ACC112 (cell line): ENCODE measurements around the gene SGF29.
"Not testable (repeated sequence)": the region's sequence is repeated elsewhere in the genome, so short reads cannot be mapped to it uniquely, and the experiment has no call there.

ENCODE experiments used
- H2AFZ ChIP-seq: fragments of 200-600 bp; sonication (generic); one replicate; pipeline ENCODE4 v1.6.0; 2017; ENCODE audit warnings: antibody characterized with exemption, low read length; ENCODE audit not compliant: unreplicated experiment
- H3K27ac ChIP-seq: fragments of 200-600 bp; sonication (generic); 2 replicates; pipeline ENCODE4 v1.5.1; 2014; ENCODE audit warnings: low read depth, mild to moderate bottlenecking, antibody characterized with exemption, low read length, moderate library complexity
- H3K27me3 ChIP-seq: fragments of 200-600 bp; sonication (generic); 2 replicates; pipeline ENCODE4 v1.6.1; 2014; ENCODE audit warnings: mild to moderate bottlenecking, antibody characterized with exemption, low read length, moderate library complexity, mixed read lengths; ENCODE audit not compliant: insufficient read depth
- H3K36me3 ChIP-seq: fragments of 200-600 bp; sonication (generic); 2 replicates; pipeline ENCODE4 v1.6.1; 2016; ENCODE audit warnings: mild to moderate bottlenecking, antibody characterized with exemption, low read length, moderate library complexity, mixed read lengths; ENCODE audit not compliant: insufficient read depth
- H3K4me1 ChIP-seq: fragments of 200-600 bp; sonication (generic); one replicate; pipeline ENCODE4 v1.6.1; 2016; ENCODE audit warnings: low read length, mixed read lengths; ENCODE audit not compliant: insufficient read depth, unreplicated experiment, control insufficient read depth
- H3K4me3 ChIP-seq: fragments of 200-600 bp; sonication (generic); 2 replicates; pipeline ENCODE4 v1.5.1; 2014; ENCODE audit warnings: mild to moderate bottlenecking, low read depth, low read length
- H3K79me2 ChIP-seq: fragments of 200-600 bp; sonication (generic); one replicate; pipeline ENCODE4 v1.6.0; 2016; ENCODE audit warnings: low read length; ENCODE audit not compliant: control insufficient read depth, unreplicated experiment, insufficient read depth

SGF29 gene

GRCh38 chr16:28534542-28535373, 19.0 kb upstream of the SGF29 start:
- no peak overlapping the region for H3K27ac ChIP-seq
- no peaks in the 10 kb centered on the region for H3K27me3 ChIP-seq
- H3K79me2 ChIP-seq, result peaks cover 16% of the 10 kb centered on the region
- peaks cover 5% of the 10 kb centered on the region; the same call in 1 of the 2 replicates for H3K36me3 ChIP-seq
- peaks cover 18% of the 10 kb centered on the region for H3K4me1 ChIP-seq
- no peak overlapping the region for H3K4me3 ChIP-seq
- no peak overlapping the region for H2AFZ ChIP-seq

GRCh38 chr16:28537076-28537475, 16.6 kb upstream of the SGF29 start:
- H3K27ac ChIP-seq, result no peak overlapping the region
- peak overlapping the region; percentile 77 for H3K4me3 ChIP-seq
- no peak overlapping the region for H2AFZ ChIP-seq
- peaks cover 16% of the 10 kb centered on the region for H3K79me2 ChIP-seq
- H3K4me1 ChIP-seq, result peaks cover 18% of the 10 kb centered on the region
- peaks cover 5% of the 10 kb centered on the region; the same call in 1 of the 2 replicates for H3K36me3 ChIP-seq
- no peaks in the 10 kb centered on the region for H3K27me3 ChIP-seq

- peaks cover 18% of the 10 kb centered on the region for H3K4me1 ChIP-seq
- peak overlapping the region; percentile 77 for H3K4me3 ChIP-seq
- peaks cover 5% of the 10 kb centered on the region; the same call in 1 of the 2 replicates for H3K36me3 ChIP-seq
- H3K27me3 ChIP-seq, result no peaks in the 10 kb centered on the region
- H3K27ac ChIP-seq, result peak overlapping the region; percentile 43
- peak overlapping the region; percentile 44 for H2AFZ ChIP-seq
- peaks cover 16% of the 10 kb centered on the region for H3K79me2 ChIP-seq
These were observed 15.6 kb upstream of the SGF29 start for GRCh38 chr16:28537964-28538732.

- Histone ChIP-seq H3K27me3 (no peaks in the 10 kb centered on the region), H3K4me3 (peak within 1 kb of the TSS; percentile 77)
These were observed 14.8 kb upstream of the SGF29 start, which contains the start of gene NUPR1 for GRCh38 chr16:28538733-28539596. TSS of gene NUPR1 (minus strand) at chr16:28538974. CDS start at chr16:28538907, 67 bp downstream.

GRCh38 chr16:28540346-28540745, 13.4 kb upstream of the SGF29 start:
- no peak overlapping the region for H2AFZ ChIP-seq
- H3K79me2 ChIP-seq, result peaks cover 16% of the 10 kb centered on the region
- no peak overlapping the region for H3K27ac ChIP-seq
- H3K4me1 ChIP-seq, result peaks cover 18% of the 10 kb centered on the region
- H3K4me3 ChIP-seq, result no peak overlapping the region
- no peaks in the 10 kb centered on the region for H3K36me3 ChIP-seq
- no peaks in the 10 kb centered on the region for H3K27me3 ChIP-seq

More at GRCh38 chr16:28538733-28539596, 14.8 kb upstream of the SGF29 start, which contains the start of gene NUPR1:
- Histone ChIP-seq H3K4me1 (peaks cover 18% of the 10 kb centered on the region), H3K27ac (peak within 1 kb of the TSS; percentile 43), H2AFZ (peak within 1 kb of the TSS; percentile 44), H3K79me2 (peaks cover 16% of the 10 kb centered on the region), H3K36me3 (peaks cover 5% of the 10 kb centered on the region; the same call in 1 of the 2 replicates)

GRCh38 chr16:28542646-28543045, 11.1 kb upstream of the SGF29 start:
- Histone ChIP-seq H3K79me2 (peaks cover 9% of the 10 kb centered on the region), H3K4me3 (no peak overlapping the region), H2AFZ (no peak overlapping the region), H3K27me3 (no peaks in the 10 kb centered on the region), H3K27ac (no peak overlapping the region), H3K4me1 (peaks cover 11% of the 10 kb centered on the region), H3K36me3 (no peaks in the 10 kb centered on the region)

GRCh38 chr16:28543072-28543471, 10.6 kb upstream of the SGF29 start:
- H3K36me3 ChIP-seq, result no peaks in the 10 kb centered on the region
- H3K27ac ChIP-seq, result no peak overlapping the region
- H2AFZ ChIP-seq, result no peak overlapping the region

GRCh38 chr16:28544998-28545397, 8.7 kb upstream of the SGF29 start:
- Histone ChIP-seq H3K4me3 (no peak overlapping the region), H3K27me3 (no peaks in the 10 kb centered on the region), H2AFZ (no peak overlapping the region), H3K79me2 (no peaks in the 10 kb centered on the region), H3K4me1 (no peaks in the 10 kb centered on the region), H3K27ac (no peak overlapping the region), H3K36me3 (no peaks in the 10 kb centered on the region)

More at GRCh38 chr16:28543072-28543471, 10.6 kb upstream of the SGF29 start:
- Histone ChIP-seq H3K4me1 (peaks cover 7% of the 10 kb centered on the region), H3K79me2 (peaks cover 5% of the 10 kb centered on the region), H3K4me3 (no peak overlapping the region), H3K27me3 (no peaks in the 10 kb centered on the region)

GRCh38 chr16:28545964-28546363, 7.8 kb upstream of the SGF29 start:
- not testable (repeated sequence) for H2AFZ ChIP-seq, H3K27ac ChIP-seq, H3K4me1 ChIP-seq, H3K79me2 ChIP-seq, H3K4me3 ChIP-seq, H3K27me3 ChIP-seq, H3K36me3 ChIP-seq

- no peaks in the 10 kb centered on the region for H3K36me3 ChIP-seq
- no peak overlapping the region for H3K27ac ChIP-seq
- H2AFZ ChIP-seq, result no peak overlapping the region
- no peaks in the 10 kb centered on the region for H3K27me3 ChIP-seq
- H3K79me2 ChIP-seq, result no peaks in the 10 kb centered on the region
- H3K4me3 ChIP-seq, result no peak overlapping the region
- no peaks in the 10 kb centered on the region for H3K4me1 ChIP-seq
These were observed 7.1 kb upstream of the SGF29 start for GRCh38 chr16:28546626-28547025.
